Measurements from ENCODE around the gene PAPSS2. TPM values are rescaled to one million over a fixed set of nuclear protein-coding genes. Genes with fewer than 3 reads are reported as not detected.
A peak's percentile ranks its signal among the peaks of the same experiment; 100 is the strongest.
"Not testable (repeated sequence)": the region's sequence is repeated elsewhere in the genome, so short reads cannot be mapped to it uniquely, and the experiment has no call there.

Gene PAPSS2
- total RNA-seq, 4 donors from 2014 or later, result 4.4 to 20.1 (median 14.1) TPM

DNA sequence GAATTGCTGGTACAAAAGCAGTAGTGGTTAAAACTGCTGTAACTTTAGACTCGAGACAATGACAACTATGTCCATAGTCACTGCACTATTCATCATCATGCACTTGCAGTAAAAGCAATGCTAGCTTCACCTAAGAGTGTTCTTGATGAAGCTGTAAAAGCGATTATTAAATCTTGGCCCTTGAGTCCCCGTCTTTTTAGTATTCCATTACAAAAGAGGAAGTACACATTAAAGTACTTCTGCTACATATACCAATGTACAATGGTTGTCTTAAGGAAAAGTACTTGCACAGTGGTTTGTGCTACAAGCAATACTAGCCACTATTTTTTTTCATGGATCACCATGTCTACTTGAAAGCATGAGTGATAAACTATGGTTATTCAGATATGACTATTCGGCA is 80.0 kb downstream of the PAPSS2 start:
- ATAC-seq, result no peak
- Histone ChIP-seq H3K27me3 (no peaks in the 10 kb centered on the region), H3K4me3 (no peak overlapping the region), H3K4me1 (peaks cover 0 to 8% (median 4%) of the 10 kb centered on the region in 3 donors), H3K9me3 (no peaks in the 10 kb centered on the region), H3K27ac (no peak overlapping the region), H3K36me3 (peaks cover 0 to 7% of the 10 kb centered on the region in 2 donors)
- 88 to 91% methylated on average over 4 of the region's 4 CpGs for WGBS, 2 donors (ENCODE audit: low coverage in 1 of 2)
- TF ChIP-seq, protein P1, sequence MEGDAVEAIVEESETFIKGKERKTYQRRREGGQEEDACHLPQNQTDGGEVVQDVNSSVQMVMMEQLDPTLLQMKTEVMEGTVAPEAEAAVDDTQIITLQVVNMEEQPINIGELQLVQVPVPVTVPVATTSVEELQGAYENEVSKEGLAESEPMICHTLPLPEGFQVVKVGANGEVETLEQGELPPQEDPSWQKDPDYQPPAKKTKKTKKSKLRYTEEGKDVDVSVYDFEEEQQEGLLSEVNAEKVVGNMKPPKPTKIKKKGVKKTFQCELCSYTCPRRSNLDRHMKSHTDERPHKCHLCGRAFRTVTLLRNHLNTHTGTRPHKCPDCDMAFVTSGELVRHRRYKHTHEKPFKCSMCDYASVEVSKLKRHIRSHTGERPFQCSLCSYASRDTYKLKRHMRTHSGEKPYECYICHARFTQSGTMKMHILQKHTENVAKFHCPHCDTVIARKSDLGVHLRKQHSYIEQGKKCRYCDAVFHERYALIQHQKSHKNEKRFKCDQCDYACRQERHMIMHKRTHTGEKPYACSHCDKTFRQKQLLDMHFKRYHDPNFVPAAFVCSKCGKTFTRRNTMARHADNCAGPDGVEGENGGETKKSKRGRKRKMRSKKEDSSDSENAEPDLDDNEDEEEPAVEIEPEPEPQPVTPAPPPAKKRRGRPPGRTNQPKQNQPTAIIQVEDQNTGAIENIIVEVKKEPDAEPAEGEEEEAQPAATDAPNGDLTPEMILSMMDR (IDR thresholded peaks at IDR 0.05), result no peak
- TF ChIP-seq EP300 (IDR thresholded peaks at IDR 0.05) (no peak), POLR2A (IDR thresholded peaks at IDR 0.05) (no peak), POLR2AphosphoS5 (IDR thresholded peaks at IDR 0.05) (no peak)

DNA sequence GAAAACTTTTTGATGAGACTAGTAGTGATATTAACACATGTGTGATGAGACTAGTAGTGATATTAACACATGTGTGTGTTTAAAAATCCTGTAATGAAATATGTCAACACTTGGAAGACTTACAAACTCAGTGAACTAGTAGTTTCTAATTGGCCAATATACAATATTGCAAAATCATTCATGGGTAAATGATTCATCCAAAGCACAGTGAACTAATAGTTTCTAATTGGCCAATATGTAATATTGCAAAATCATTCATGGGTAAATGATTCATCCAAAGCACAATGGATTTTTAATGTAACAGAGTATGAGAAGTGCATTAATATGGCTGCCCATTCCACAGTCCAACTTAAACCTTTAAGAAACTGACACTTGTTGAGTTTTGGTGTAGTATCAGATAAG is 80.6 kb downstream of the PAPSS2 start:
- H3K9me3 ChIP-seq, result no peaks in the 10 kb centered on the region
- peaks cover 0 to 13% of the 10 kb centered on the region in 2 donors for H3K36me3 ChIP-seq
- no peak overlapping the region for H3K27ac ChIP-seq
- ATAC-seq, result peak; percentile 84
- H3K4me3 ChIP-seq, result no peak overlapping the region
- peaks cover 0 to 2% (median 0%) of the 10 kb centered on the region in 3 donors for H3K4me1 ChIP-seq
- no peak for TF ChIP-seq POLR2A (IDR thresholded peaks at IDR 0.05)
- no peak for TF ChIP-seq EP300 (IDR thresholded peaks at IDR 0.05)
- TF ChIP-seq, protein P1 (IDR thresholded peaks at IDR 0.05), result no peak
- TF ChIP-seq POLR2AphosphoS5 (IDR thresholded peaks at IDR 0.05), result peak; percentile 57
- H3K27me3 ChIP-seq, result no peaks in the 10 kb centered on the region

DNA sequence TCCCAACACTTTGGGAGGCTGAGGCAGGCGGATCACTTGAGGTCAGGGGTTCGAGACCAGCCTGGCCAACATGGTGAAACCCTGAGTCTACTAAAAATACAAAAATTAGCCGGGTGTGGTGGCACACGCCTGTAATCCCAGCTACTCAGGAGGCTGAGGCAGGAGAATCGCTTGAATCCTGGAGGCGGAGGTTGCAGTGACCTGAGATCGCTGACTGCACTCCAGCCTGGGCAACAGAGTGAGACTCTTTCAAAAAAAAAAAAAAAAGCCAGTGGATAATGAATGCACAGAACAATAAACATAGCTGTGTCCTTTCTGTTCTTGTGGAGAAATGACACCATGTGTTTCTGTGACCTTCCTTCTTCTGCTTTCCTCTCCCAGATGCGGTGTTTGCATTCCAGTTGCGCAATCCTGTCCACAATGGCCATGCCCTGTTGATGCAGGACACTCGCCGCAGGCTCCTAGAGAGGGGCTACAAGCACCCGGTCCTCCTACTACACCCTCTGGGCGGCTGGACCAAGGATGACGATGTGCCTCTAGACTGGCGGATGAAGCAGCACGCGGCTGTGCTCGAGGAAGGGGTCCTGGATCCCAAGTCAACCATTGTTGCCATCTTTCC is 83.4 kb downstream of the PAPSS2 start:
- not testable (repeated sequence) for H3K4me3 ChIP-seq, H3K9me3 ChIP-seq, H3K27ac ChIP-seq, H3K4me1 ChIP-seq, H3K27me3 ChIP-seq, ATAC-seq
- WGBS, 2 donors (ENCODE audit: low coverage in 1 of 2), result 88 to 89% methylated on average over 3 to 12 of the region's 18 CpGs
- peaks cover 0 to 18% of the 10 kb centered on the region in 2 donors for H3K36me3 ChIP-seq

DNA sequence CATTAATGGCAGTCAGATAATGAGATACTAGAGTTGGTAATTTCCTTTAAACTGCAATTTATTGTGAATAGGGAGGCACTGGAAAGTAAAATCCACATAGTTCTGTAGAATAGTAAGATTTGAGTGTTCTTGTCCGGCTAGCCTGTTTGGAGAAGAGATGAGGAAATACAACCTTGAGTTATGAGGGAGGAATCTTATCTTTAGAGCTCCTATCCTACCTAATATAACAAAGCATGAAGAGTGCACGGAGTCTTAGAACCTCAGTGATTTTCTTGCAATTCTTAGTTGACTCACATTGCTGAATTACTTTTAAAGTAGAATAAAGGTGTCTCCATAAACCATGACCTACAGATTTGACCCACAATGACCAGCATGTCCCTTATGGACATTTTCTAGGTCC is 84.9 kb downstream of the PAPSS2 start:
- TF ChIP-seq POLR2AphosphoS5 (IDR thresholded peaks at IDR 0.05) (no peak), POLR2A (IDR thresholded peaks at IDR 0.05) (no peak), EP300 (IDR thresholded peaks at IDR 0.05) (no peak)
- TF ChIP-seq, protein P1 (IDR thresholded peaks at IDR 0.05), result no peak
- Histone ChIP-seq H3K27me3 (no peaks in the 10 kb centered on the region), H3K9me3 (no peaks in the 10 kb centered on the region), H3K27ac (no peak overlapping the region), H3K36me3 (peaks cover 0 to 18% of the 10 kb centered on the region in 2 donors), H3K4me1 (peaks cover 0 to 6% (median 0%) of the 10 kb centered on the region in 3 donors), H3K4me3 (no peak overlapping the region)
- 100% methylated on average over 2 of the region's 2 CpGs for WGBS, 2 donors (ENCODE audit: low coverage in 1 of 2)
- no peak for ATAC-seq

DNA sequence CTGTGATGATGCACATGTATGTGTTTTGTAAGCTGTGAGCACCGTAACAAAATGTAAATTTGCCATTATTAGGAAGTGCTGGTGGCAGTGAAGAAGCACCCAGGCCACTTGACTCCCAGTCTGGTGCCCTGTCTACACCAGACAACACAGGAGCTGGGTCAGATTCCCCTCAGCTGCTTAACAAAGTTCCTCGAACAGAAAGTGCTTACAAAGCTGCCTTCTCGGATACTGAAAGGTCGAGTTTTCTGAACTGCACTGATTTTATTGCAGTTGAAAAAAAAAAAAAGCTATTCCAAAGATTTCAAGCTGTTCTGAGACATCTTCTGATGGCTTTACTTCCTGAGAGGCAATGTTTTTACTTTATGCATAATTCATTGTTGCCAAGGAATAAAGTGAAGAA is 87.2 kb downstream of the PAPSS2 start:
- Histone ChIP-seq H3K27ac (no peak overlapping the region), H3K4me1 (peaks cover 0 to 19% (median 0%) of the 10 kb centered on the region in 3 donors), H3K4me3 (no peak overlapping the region), H3K36me3 (peaks cover 0 to 18% of the 10 kb centered on the region in 2 donors), H3K9me3 (no peaks in the 10 kb centered on the region), H3K27me3 (no peaks in the 10 kb centered on the region)
- WGBS, 2 donors (ENCODE audit: low coverage in 1 of 2), result 17 to 48% methylated on average over 4 of the region's 4 CpGs
- no peak for ATAC-seq
- TF ChIP-seq POLR2AphosphoS5 (IDR thresholded peaks at IDR 0.05), result no peak

DNA sequence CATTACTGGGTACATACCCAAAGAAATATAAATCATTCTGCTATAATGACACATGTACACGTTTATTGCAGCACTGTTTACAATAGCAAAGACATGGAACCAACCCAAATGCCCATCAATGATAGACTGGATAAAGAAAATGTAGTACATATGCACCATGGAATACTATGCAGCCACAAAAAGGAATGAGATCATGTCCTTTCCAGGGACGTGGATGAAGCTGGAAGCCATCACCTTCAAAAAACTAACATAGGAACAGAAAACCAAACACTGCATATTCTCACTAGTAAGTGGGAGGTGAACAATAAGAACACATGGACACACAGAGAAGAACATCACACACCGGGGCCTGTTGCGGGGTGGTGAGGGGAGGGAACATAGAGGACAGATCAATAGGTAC is 88.6 kb downstream of the PAPSS2 start:
- Histone ChIP-seq H3K36me3 (peaks cover 0 to 27% of the 10 kb centered on the region in 2 donors), H3K4me1 (peaks cover 0 to 19% (median 0%) of the 10 kb centered on the region in 3 donors)
- not testable (repeated sequence) for ATAC-seq, H3K9me3 ChIP-seq, H3K27me3 ChIP-seq, H3K4me3 ChIP-seq, H3K27ac ChIP-seq
- 73 to 82% methylated on average over 4 of the region's 4 CpGs for WGBS, 2 donors (ENCODE audit: low coverage in 1 of 2)
